IPS-18a (cell line): ENCODE data around the gene PLAU.
"Not testable (repeated sequence)": the region's sequence is repeated elsewhere in the genome, so short reads cannot be mapped to it uniquely, and the experiment has no call there.

Experiments
- H3K27ac ChIP-seq: one replicate; pipeline ENCODE4 v1.5.1; 2013; ENCODE audit warnings: low read length
- H3K27me3 ChIP-seq: one replicate; pipeline ENCODE4 v1.6.1; 2013; ENCODE audit warnings: mild to moderate bottlenecking, low read length; ENCODE audit not compliant: control insufficient read depth, insufficient read depth
- H3K36me3 ChIP-seq: one replicate; pipeline ENCODE4 v1.6.1; 2013; ENCODE audit warnings: low read depth, low read length; ENCODE audit not compliant: control insufficient read depth
- H3K4me1 ChIP-seq: one replicate; pipeline ENCODE4 v1.6.1; 2013; ENCODE audit warnings: low read depth, low read length; ENCODE audit not compliant: control insufficient read depth
- H3K4me3 ChIP-seq: one replicate; pipeline ENCODE4 v1.5.1; 2013; ENCODE audit warnings: low read length
- H3K9ac ChIP-seq: one replicate; pipeline ENCODE4 v1.6.1; 2013; ENCODE audit warnings: mild to moderate bottlenecking, low read length, moderate library complexity
- H3K9me3 ChIP-seq: one replicate; pipeline ENCODE4 v1.6.1; 2013; ENCODE audit warnings: low read depth, low read length; ENCODE audit not compliant: control insufficient read depth

The PLAU gene

DNA sequence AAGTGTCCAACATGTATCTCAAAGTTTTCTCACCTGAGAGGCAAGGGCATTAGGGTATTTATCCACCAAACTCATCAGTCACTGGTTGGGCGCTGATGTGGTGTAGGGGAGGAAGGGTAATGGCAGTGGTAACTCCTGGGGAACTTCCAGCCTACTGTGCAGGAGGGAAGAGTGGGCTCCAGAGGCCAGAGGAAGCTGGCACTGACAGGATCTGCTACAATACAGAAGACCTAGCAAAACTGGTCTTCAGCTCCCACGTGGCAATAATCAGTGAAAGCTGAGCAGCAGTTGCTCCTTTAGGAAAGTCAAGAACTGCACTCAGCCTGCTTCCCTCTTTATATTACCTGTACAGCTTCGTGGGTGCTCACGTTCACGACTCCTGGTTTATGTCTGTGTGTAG lies 19.4 kb upstream of the PLAU start:
- H3K27me3 ChIP-seq: no peaks in the 10 kb centered on the region
- no peak overlapping the region for H3K27ac ChIP-seq
- H3K9me3 ChIP-seq: no peaks in the 10 kb centered on the region
- H3K36me3 ChIP-seq: no peaks in the 10 kb centered on the region
- H3K9ac ChIP-seq: no peak overlapping the region
- no peak overlapping the region for H3K4me3 ChIP-seq
- peaks cover 1% of the 10 kb centered on the region for H3K4me1 ChIP-seq

DNA sequence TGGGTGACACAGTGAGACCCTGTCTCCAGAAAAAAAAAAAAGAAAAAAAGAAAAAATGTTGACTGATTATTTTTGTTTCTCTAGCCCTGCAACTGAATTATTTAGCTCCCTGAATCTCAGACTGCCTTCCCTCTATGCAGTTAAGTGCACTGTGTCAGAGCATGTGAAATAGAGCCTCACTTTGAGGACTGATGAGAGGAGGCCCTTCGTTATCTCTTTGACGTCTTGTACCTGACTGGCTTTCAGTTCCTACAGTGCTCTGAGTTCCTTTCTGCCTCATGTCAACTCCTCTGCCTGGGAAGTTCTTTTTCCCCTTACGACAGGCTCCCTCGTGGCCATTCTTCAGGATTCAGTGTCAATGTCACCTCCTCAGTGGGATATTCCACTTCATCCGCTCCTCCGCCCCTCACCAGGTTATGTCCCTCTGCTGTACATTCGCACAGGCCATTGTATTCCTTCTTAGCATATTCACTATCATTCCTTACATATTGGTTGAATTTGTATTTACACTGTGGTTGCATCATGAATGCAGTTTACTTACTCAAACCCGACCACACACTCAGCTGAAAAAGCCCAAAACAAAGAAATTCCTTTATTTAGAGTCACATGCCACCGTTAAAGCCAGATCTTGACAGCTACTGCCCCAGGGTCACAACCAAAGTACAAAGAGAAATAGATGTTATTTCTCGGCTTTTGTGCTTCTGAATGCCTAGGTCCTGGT lies 18.5 kb upstream of the PLAU start:
- H3K4me3 ChIP-seq: no peak overlapping the region
- no peaks in the 10 kb centered on the region for H3K9me3 ChIP-seq
- H3K27me3 ChIP-seq: no peaks in the 10 kb centered on the region
- H3K4me1 ChIP-seq: no peaks in the 10 kb centered on the region
- H3K36me3 ChIP-seq: no peaks in the 10 kb centered on the region
- no peak overlapping the region for H3K9ac ChIP-seq
- H3K27ac ChIP-seq: no peak overlapping the region

DNA sequence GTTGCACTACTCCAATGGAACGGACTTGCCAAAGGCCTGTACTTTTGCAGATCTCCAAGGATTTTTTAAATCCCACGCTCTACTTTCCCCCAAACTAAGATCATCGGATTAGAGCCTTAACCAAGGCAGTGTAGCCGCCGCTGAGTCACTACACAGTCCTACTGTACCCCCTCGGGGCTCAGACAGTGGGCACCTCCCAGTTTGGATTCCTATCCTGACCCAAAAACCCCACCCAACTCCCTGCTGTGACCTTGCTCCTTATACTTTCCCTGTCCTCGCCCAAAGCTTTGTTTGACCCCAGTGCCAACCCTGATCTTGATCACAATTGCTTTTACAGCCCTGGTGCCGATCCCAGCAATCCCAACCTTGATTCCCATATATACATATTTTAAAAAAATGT lies 17.5 kb upstream of the PLAU start:
- Histone ChIP-seq H3K36me3 (no peaks in the 10 kb centered on the region), H3K27ac (no peak overlapping the region), H3K9me3 (no peaks in the 10 kb centered on the region), H3K4me3 (no peak overlapping the region), H3K27me3 (no peaks in the 10 kb centered on the region), H3K9ac (no peak overlapping the region), H3K4me1 (no peaks in the 10 kb centered on the region)

DNA sequence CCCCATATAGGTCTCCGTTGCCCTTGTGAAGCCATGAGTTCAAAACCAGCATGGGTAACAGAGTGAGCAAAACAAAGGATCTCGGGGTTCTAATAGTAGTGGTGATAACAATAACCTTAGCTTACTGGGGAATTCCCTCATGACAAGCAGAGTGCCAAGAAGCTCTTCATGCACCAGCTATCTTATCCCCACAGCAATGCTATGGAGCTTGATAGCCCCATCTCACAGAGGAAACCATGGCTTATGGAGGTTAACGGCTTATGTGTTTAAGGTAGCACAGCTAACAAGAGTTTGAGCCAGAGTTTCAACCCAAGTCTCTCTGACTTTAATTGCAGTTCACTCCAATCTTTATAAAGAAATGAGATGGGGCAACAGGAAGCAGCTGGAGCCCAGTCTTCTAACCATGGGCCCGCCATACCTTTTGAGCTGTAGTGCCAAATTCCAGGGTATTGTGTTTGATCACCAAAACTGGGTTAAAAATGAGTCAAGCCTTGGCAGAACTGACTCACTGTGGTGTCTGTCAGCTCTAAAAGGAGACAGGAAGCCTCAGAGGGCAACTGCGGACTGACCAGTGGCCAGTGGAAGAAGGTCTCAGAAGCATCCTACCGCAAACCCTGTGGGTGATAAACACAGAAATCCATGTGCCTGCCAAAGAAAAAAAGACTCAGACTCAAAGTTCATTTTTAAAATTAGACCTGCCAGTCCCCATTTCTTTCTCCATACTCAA lies 16.5 kb upstream of the PLAU start:
- H3K9me3 ChIP-seq: no peaks in the 10 kb centered on the region
- H3K9ac ChIP-seq: no peak overlapping the region
- no peaks in the 10 kb centered on the region for H3K4me1 ChIP-seq
- no peaks in the 10 kb centered on the region for H3K36me3 ChIP-seq
- H3K27me3 ChIP-seq: no peaks in the 10 kb centered on the region
- H3K27ac ChIP-seq: no peak overlapping the region
- no peak overlapping the region for H3K4me3 ChIP-seq

DNA sequence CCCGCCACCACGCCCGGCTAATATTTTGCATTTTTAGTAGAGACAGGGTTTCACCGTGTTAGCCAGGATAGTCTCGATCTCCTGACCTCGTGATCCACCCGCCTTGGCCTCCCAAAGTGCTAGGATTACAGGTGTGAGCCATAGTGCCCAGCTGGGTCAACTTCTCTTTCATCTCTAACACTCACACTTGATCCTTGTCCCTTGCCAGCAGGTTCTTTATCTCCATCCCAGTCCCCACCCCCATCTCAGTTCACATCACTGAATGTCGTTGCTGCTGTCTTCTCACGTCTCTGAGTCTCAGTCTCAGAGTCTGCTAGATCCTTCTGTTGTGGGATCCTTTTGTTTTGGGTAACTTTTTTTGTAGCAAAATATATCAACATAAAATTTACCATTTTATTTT lies 15.6 kb upstream of the PLAU start:
- not testable (repeated sequence) for H3K27ac ChIP-seq, H3K4me3 ChIP-seq, H3K36me3 ChIP-seq, H3K9ac ChIP-seq, H3K9me3 ChIP-seq, H3K4me1 ChIP-seq, H3K27me3 ChIP-seq

DNA sequence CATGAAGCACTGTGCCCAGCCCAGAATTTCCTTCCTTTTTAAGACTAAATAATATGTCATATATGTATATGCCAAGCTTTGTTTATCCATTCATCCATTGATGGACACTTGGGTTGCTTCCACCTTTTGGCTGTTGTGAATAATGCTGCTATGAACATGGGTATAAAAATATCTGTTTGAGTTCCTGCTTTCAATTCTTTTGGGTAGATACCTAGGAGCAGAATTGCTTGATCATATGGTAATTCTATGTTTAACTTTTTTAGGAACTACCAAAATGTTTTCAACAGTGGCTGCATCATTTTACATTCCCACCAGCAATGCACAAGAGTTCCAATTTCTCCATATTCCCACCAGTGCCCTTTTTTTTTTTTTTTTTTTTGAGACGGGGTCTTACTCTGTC lies 13.2 kb upstream of the PLAU start:
- Histone ChIP-seq H3K9me3 (no peaks in the 10 kb centered on the region), H3K36me3 (no peaks in the 10 kb centered on the region), H3K27ac (no peak overlapping the region), H3K4me1 (no peaks in the 10 kb centered on the region), H3K27me3 (no peaks in the 10 kb centered on the region), H3K4me3 (no peak overlapping the region), H3K9ac (no peak overlapping the region)

DNA sequence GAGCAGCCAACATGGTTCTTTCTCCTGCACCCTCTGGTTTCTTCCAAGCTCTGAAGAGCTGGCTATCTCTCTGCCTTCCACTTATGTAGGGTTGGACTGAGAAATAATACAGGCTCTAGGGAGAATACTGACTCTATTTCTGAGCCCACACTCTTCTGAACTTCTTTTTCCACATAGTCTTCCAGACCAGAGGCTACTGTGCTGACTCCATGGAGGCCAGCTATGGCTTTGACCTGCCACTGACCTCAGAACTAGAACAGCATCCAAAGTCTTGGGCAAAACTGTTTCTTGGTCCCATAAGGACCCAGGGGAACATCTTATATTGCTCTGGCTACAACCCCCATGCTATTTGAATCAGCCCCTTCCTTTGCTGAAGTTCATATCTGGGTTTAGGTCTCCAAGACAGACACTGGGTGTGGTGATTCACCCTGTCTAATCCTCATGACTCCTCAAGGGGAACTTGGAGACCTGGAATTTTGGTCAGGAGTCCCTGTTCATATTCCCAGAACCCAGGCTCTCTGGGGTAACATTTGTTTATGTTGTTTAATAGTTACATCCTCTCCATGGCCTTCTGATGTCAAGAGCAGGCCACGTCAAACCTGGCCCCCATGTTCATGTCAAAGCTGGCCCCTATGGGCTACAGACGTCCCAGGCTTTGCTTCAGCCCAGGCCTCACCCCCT lies 12.1 kb upstream of the PLAU start:
- H3K4me1 ChIP-seq: no peaks in the 10 kb centered on the region
- no peak overlapping the region for H3K27ac ChIP-seq

DNA sequence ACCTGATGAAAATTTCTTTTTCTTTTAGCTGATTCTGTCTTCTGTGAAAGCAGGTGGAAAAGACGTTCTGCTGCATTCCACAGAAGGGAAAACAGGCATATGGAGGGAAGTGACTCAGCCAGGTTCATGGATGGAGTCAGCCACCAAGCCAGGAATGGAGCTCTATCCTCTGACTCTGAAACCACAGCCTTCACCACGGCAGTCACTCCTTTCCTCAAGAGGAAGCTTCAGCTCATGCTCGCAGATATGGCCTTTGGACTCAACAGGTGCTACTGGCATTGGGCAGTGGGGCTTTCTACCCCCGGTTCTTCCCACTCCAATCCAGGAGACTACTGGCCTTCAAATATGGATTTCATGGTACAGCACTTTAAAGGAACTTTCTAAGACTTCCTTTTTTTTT lies 11.5 kb upstream of the PLAU start:
- Histone ChIP-seq H3K36me3 (no peaks in the 10 kb centered on the region), H3K27ac (no peak overlapping the region), H3K4me1 (no peaks in the 10 kb centered on the region), H3K9me3 (no peaks in the 10 kb centered on the region), H3K27me3 (no peaks in the 10 kb centered on the region), H3K9ac (no peak overlapping the region), H3K4me3 (no peak overlapping the region)

More for the DNA sequence above, 12.1 kb upstream of the PLAU start:
- no peak overlapping the region for H3K4me3 ChIP-seq
- H3K9ac ChIP-seq: no peak overlapping the region
- no peaks in the 10 kb centered on the region for H3K27me3 ChIP-seq
- H3K9me3 ChIP-seq: no peaks in the 10 kb centered on the region
- no peaks in the 10 kb centered on the region for H3K36me3 ChIP-seq

DNA sequence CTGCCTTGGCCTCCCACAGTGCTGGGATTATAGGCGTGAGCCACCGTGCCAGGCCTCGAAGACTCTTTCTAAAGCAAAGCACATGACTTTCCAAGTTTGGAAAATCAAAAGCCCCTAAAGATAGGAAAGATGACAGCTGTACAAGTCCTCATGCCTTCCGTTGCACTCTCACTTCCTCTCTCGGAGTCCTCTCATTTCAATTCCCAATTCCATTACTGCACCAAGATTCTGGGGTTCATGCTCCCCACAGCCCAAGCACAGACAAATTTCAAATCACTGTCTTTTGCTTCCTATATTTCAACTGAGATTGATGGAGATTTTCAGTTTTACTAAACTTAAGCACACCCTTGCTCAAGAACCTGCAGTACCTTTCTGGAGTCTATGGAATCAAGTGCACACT lies 10.9 kb upstream of the PLAU start:
- H3K4me3 ChIP-seq: no peak overlapping the region
- no peaks in the 10 kb centered on the region for H3K4me1 ChIP-seq
- H3K27ac ChIP-seq: no peak overlapping the region
- no peaks in the 10 kb centered on the region for H3K9me3 ChIP-seq
- H3K27me3 ChIP-seq: no peaks in the 10 kb centered on the region
- H3K36me3 ChIP-seq: no peaks in the 10 kb centered on the region
- no peak overlapping the region for H3K9ac ChIP-seq

DNA sequence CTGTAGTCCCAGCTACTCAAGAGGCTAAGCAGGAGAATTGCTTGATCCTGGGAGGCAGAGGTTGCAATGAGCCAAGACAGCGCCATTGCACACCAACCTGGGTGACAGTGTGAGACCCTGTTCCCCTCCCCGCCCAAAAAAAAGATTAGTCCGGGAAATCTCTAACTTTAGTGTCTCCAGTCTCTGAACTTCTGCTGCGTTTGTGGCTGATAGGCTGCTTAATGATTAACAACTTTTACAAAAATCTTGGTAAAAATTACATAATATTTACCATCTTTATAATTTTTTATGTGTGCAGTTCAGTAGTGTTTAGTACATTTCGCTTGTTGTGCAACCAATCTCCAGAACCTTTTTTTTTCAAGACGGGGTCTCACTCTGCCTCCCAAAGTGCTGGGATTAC lies 9.7 kb upstream of the PLAU start:
- H3K4me1 ChIP-seq: peaks cover 11% of the 10 kb centered on the region
- no peak overlapping the region for H3K4me3 ChIP-seq
- H3K27me3 ChIP-seq: no peaks in the 10 kb centered on the region
- no peaks in the 10 kb centered on the region for H3K36me3 ChIP-seq
- no peak overlapping the region for H3K9ac ChIP-seq
- H3K9me3 ChIP-seq: no peaks in the 10 kb centered on the region
- no peak overlapping the region for H3K27ac ChIP-seq

DNA sequence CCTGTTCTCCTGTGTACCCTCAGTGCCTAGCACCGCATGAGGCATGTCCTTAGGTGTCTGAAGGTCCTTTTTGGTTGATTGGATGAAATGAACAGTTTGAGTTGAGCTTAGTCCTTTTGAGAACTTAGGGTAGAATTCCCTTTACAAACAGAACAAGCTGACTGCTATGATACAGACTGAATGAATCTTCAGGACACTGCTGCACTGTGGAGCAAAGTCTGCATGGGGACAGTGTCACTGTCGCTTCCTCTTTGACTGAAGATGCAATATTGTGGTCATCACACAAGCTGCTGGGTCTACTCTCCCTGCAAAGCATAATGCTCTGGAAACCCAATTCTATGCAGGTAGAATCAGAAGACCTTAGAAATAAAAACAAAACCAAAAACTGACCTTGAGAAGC lies 8.6 kb upstream of the PLAU start:
- no peak overlapping the region for H3K9ac ChIP-seq
- no peaks in the 10 kb centered on the region for H3K9me3 ChIP-seq
- no peak overlapping the region for H3K27ac ChIP-seq
- H3K4me1 ChIP-seq: peaks cover 21% of the 10 kb centered on the region
- H3K4me3 ChIP-seq: no peak overlapping the region
- no peaks in the 10 kb centered on the region for H3K36me3 ChIP-seq
- no peaks in the 10 kb centered on the region for H3K27me3 ChIP-seq
